Fibroblast of lung (primary cell): ENCODE measurements around the gene LTB. TPM values are rescaled to one million over a fixed set of nuclear protein-coding genes. Genes with fewer than 3 reads are reported as not detected.

Experiments
- DNase-seq, 2 donors: peaks; one replicate each; pipeline versions ENCODE4 v3.0.0 to v3.0.0-alpha.2; 2010; ENCODE audit warnings: low read depth in 2 of 2
- H2AFZ ChIP-seq: 2 replicates; pipeline ENCODE4 v1.5.1; 2012; ENCODE audit warnings: low read length, control low read depth, inconsistent platforms
- H3K27ac ChIP-seq: 2 replicates; pipeline ENCODE4 v1.5.1; 2011; ENCODE audit warnings: low read length, control low read depth; ENCODE audit not compliant: insufficient read depth
- H3K27me3 ChIP-seq: 2 replicates; pipeline ENCODE4 v1.5.1; 2011; ENCODE audit warnings: mild to moderate bottlenecking, low read length; ENCODE audit not compliant: control insufficient read depth, insufficient read depth
- H3K36me3 ChIP-seq: 2 replicates; pipeline ENCODE4 v1.5.1; 2011; ENCODE audit warnings: low read length; ENCODE audit not compliant: control insufficient read depth, insufficient read depth
- H3K4me1 ChIP-seq: 2 replicates; pipeline ENCODE4 v1.5.1; 2011; ENCODE audit warnings: low read length; ENCODE audit not compliant: control insufficient read depth, insufficient read depth; ENCODE audit errors: extremely low read depth
- H3K4me2 ChIP-seq: 2 replicates; pipeline ENCODE4 v1.5.1; 2011; ENCODE audit warnings: low read length, control low read depth; ENCODE audit not compliant: insufficient read depth; ENCODE audit errors: extremely low read depth
- H3K4me3 ChIP-seq, 4 experiments: fragments of 200-600 bp in 1 of 4; sonication (generic) in 1 of 4; replicated peaks in 1 of 4; 2 replicates each; pipeline ENCODE4 v1.5.1; 2011 to 2016; ENCODE audit warnings: low read length in 4 of 4, low read depth in 3 of 4, mild to moderate bottlenecking in 3 of 4, control low read depth in 2 of 4, inconsistent platforms in 1 of 4, mixed read lengths in 1 of 4; ENCODE audit not compliant: insufficient read depth in 1 of 4; ENCODE audit errors: control extremely low read depth in 1 of 4
- H3K79me2 ChIP-seq: 2 replicates; pipeline ENCODE4 v1.5.1; 2012; ENCODE audit warnings: mild to moderate bottlenecking, low read length, inconsistent platforms; ENCODE audit not compliant: control insufficient read depth, insufficient read depth
- H3K9ac ChIP-seq: 2 replicates; pipeline ENCODE4 v1.5.1; 2011; ENCODE audit warnings: mild to moderate bottlenecking, low read length, control low read depth; ENCODE audit not compliant: insufficient read depth
- H3K9me3 ChIP-seq: 2 replicates; pipeline ENCODE4 v1.5.1; 2012; ENCODE audit warnings: low read depth, low read length; ENCODE audit not compliant: control insufficient read depth, insufficient read depth
- H4K20me1 ChIP-seq: 2 replicates; pipeline ENCODE4 v1.5.1; 2011; ENCODE audit warnings: low read length; ENCODE audit not compliant: control insufficient read depth, insufficient read depth; ENCODE audit errors: extremely low read depth
- EZH2 ChIP-seq: IDR thresholded peaks from 2 replicates; pipeline ENCODE4 v1.5.1; 2012; ENCODE audit warnings: low read length, control low read depth, mild to moderate bottlenecking; ENCODE audit errors: missing control alignments
- polyA plus RNA-seq, 2 donors: library from polyadenylated mRNA; depleted of rRNA in 1 of 2; stranded (reverse) in 1 of 2; unstranded in 1 of 2; fragments of >200 nt; gene quantifications; 2 replicates each; pipeline ENCODE4 v1.2.1, GENCODE V29; 2011 to 2012; ENCODE audit warnings: missing spikeins in 1 of 2
- total RNA-seq: library from RNA; depleted of rRNA; stranded (reverse); fragments of >200 nt; gene quantifications from 2 replicates; pipeline ENCODE4 v1.2.1, GENCODE V29; 2014
- TF ChIP-seq, protein P1 (sequence below), 2 donors: IDR thresholded peaks in 1 of 2; conservative IDR thresholded peaks in 1 of 2; 1 replicate in 1 of 2; 2 replicates in 1 of 2; pipeline ENCODE4 v1.5.1; 2011 to 2012; ENCODE audit warnings: low read length in 2 of 2, control low read depth in 1 of 2, inconsistent platforms in 1 of 2, low read depth in 1 of 2, mild to moderate bottlenecking in 1 of 2

The LTB gene
- total and polyA plus RNA-seq, 2 donors (not counting 1 experiment from before 2014, with no cell fraction given), result not detected

DNA sequence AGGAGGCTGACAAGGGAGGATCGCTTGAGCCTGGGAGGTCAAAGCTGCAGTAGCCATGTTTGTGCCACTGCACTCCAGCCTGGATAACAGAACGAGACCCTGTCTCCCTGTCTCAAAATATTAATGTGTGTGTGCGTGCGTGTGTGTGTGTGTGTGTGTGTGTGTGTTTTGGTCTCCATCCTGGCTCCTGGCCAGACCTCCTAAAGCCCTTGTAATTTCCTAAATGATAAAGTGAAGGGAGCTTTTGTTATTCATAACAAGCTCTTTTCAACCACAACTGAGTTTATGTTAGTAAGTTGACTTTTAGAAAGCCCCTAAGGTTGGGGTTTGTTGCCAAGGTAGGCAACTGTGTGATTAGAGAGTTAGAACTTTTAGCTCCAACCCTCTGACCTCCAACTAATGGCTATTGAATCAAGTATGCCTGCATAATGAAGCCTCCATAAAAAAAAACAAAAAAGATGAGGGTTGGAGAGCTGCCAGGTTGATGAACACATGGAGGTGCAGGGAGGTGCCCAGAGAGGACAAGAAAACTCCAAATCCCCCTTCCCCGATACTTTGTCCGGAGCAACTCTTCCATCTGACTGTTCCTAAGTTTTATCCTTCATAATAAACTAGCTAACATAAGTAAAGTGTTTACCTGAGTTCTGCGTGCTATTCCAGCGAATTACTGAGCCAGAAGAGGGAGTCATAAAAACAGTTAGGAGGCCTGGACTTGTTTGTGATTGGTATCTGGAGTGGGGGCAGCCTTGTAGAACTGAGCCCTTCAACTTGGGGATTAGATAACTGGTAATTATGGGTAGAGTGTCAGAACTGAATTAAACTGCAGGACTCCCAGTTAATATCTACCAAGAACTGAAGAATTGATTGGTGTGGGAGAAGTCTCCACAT, 27.5 kb upstream of the LTB start:
- TF ChIP-seq, protein P1, sequence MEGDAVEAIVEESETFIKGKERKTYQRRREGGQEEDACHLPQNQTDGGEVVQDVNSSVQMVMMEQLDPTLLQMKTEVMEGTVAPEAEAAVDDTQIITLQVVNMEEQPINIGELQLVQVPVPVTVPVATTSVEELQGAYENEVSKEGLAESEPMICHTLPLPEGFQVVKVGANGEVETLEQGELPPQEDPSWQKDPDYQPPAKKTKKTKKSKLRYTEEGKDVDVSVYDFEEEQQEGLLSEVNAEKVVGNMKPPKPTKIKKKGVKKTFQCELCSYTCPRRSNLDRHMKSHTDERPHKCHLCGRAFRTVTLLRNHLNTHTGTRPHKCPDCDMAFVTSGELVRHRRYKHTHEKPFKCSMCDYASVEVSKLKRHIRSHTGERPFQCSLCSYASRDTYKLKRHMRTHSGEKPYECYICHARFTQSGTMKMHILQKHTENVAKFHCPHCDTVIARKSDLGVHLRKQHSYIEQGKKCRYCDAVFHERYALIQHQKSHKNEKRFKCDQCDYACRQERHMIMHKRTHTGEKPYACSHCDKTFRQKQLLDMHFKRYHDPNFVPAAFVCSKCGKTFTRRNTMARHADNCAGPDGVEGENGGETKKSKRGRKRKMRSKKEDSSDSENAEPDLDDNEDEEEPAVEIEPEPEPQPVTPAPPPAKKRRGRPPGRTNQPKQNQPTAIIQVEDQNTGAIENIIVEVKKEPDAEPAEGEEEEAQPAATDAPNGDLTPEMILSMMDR (conservative IDR thresholded peaks at IDR 0.05 in 1 of 2, IDR thresholded peaks at IDR 0.05 in 1 of 2; ENCODE audit: low read depth in 1 of 2, low read length in 2 of 2), result no peak
- TF ChIP-seq EZH2, result no peak
- no peak overlapping the region for H3K4me2 ChIP-seq
- DNase-seq, result no peak

DNA sequence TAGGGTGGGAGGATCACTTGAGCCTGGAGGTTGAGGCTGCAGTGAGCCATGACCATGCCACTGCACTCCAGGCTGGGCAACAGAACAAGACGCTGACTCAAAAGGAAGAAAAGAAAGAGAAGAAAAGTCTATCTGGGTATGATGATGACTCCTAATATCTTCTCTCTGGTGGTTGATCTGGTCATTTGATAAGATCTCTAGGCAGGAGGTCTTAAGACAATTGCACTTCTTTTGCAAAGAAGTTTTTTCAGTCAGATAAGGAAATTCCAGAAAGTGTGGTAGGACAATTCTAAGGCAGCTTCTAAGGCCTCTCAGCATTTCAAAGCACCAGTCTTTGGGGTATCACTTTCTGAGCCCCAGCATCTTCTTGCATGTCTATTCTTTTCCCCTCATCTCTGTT, 25.1 kb upstream of the LTB start:
- TF ChIP-seq, protein P1 (conservative IDR thresholded peaks at IDR 0.05 in 1 of 2, IDR thresholded peaks at IDR 0.05 in 1 of 2; ENCODE audit: low read depth in 1 of 2, low read length in 2 of 2), result no peak
- TF ChIP-seq EZH2, result no peak
- H3K9ac ChIP-seq, result no peak overlapping the region
- no peak overlapping the region for H2AFZ ChIP-seq
- H3K4me2 ChIP-seq, result no peak overlapping the region
- no peaks in the 10 kb centered on the region for H3K9me3 ChIP-seq
- H3K79me2 ChIP-seq, result no peaks in the 10 kb centered on the region
- no peak overlapping the region for H3K27ac ChIP-seq
- no peaks in the 10 kb centered on the region for H3K36me3 ChIP-seq
- DNase-seq, result no peak
- no peaks in the 10 kb centered on the region for H3K27me3 ChIP-seq
- H4K20me1 ChIP-seq, result no peaks in the 10 kb centered on the region
- no peaks in the 10 kb centered on the region for H3K4me1 ChIP-seq
- no peak overlapping the region for H3K4me3 ChIP-seq

More for the DNA sequence above, 27.5 kb upstream of the LTB start:
- Histone ChIP-seq H3K27me3 (peaks cover 3% of the 10 kb centered on the region), H3K4me1 (no peaks in the 10 kb centered on the region), H3K9me3 (no peaks in the 10 kb centered on the region), H2AFZ (no peak overlapping the region), H3K36me3 (no peaks in the 10 kb centered on the region), H3K79me2 (no peaks in the 10 kb centered on the region), H4K20me1 (no peaks in the 10 kb centered on the region), H3K4me3 (no peak overlapping the region), H3K9ac (no peak overlapping the region), H3K27ac (no peak overlapping the region)

DNA sequence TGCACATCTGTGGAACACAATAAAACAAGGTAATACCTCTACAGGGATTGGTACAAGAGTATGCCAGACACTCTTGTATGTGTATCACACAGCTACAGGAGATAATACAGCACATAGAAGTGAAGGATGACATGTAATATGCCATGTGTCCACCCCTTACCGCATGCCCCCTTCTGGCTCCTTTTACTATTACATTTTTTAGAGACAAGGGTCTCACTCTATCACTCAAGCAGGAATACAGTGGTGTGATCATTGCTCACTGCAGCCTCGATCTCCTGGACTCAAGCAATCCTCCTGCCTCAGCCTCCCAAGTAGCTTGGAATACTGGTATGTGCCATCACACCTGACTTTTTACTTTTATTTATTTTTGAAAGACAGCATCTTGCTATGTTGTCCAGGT, 14.8 kb upstream of the LTB start:
- TF ChIP-seq, protein P1 (conservative IDR thresholded peaks at IDR 0.05 in 1 of 2, IDR thresholded peaks at IDR 0.05 in 1 of 2; ENCODE audit: low read depth in 1 of 2, low read length in 2 of 2), result peak; percentile 14 to 49
- no peak for TF ChIP-seq EZH2
- Histone ChIP-seq H3K36me3 (no peaks in the 10 kb centered on the region), H3K4me3 (no peak overlapping the region), H3K9me3 (no peaks in the 10 kb centered on the region), H3K27me3 (no peaks in the 10 kb centered on the region), H3K79me2 (no peaks in the 10 kb centered on the region), H3K27ac (no peak overlapping the region), H3K9ac (no peak overlapping the region), H2AFZ (no peak overlapping the region), H4K20me1 (no peaks in the 10 kb centered on the region), H3K4me1 (no peaks in the 10 kb centered on the region), H3K4me2 (no peak overlapping the region)
- DNase-seq, result peak; percentile 3 to 23
